Caco-2 (cell line): ENCODE results near the gene RFX4. TPM values are rescaled to one million over a fixed set of nuclear protein-coding genes. Genes with fewer than 3 reads are reported as not detected.

Source experiments
- BruUV-seq: library from RNA; stranded (reverse); fragments of 400-500 nt; replicated peaks from 2 replicates; lab custom pipeline; 2021; lab: Mats Ljungman, UMichigan
- CTCF ChIA-PET: fragments of 300-600 bp; sonication (Branson Sonifier 250); formaldehyde crosslinking; loops from one replicate; lab custom pipeline; 2022; ENCODE audit warnings: antibody characterized with exemption; lab: Charles Lee
- POLR2A ChIA-PET: fragments of 300-600 bp; sonication (Branson Sonifier 250); formaldehyde crosslinking; loops from one replicate; lab custom pipeline; 2022; ENCODE audit warnings: antibody characterized with exemption; lab: Charles Lee
- DNase-seq, 2 experiments: peaks; one replicate each; pipeline versions ENCODE4 v3.0.0 to v3.0.0-alpha.2; 2020 to 2022
- H3K27me3 ChIP-seq: replicated peaks from 2 replicates; pipeline ENCODE4 v1.6.0; 2011; ENCODE audit warnings: low read length; ENCODE audit not compliant: control insufficient read depth, insufficient read depth
- H3K36me3 ChIP-seq: 2 replicates; pipeline ENCODE4 v1.5.1; 2011; ENCODE audit warnings: low read length; ENCODE audit not compliant: control insufficient read depth, insufficient read depth
- H3K4me1 ChIP-seq: fragments of 250-450 bp; sonication (Bioruptor Pico); 2 replicates; pipeline ENCODE4 v1.5.1; 2020; ENCODE audit warnings: mild to moderate bottlenecking
- H3K4me3 ChIP-seq: 2 replicates; pipeline ENCODE4 v1.5.1; 2011; ENCODE audit warnings: low read depth, mild to moderate bottlenecking, control low read depth, low read length
- H3K9me3 ChIP-seq: fragments of 250-450 bp; sonication (Bioruptor Pico); 2 replicates; pipeline ENCODE4 v1.5.1; 2020; ENCODE audit warnings: mild to moderate bottlenecking, moderate library complexity
- H3K27ac Mint-ChIP-seq: one replicate; pipeline ENCODE4 v1.8.0; 2022; ENCODE audit warnings: mixed read lengths; ENCODE audit not compliant: unreplicated experiment
- H3K27me3 Mint-ChIP-seq: one replicate; pipeline ENCODE4 v1.8.0; 2022; ENCODE audit warnings: mixed read lengths; ENCODE audit not compliant: insufficient read depth, unreplicated experiment
- H3K36me3 Mint-ChIP-seq: one replicate; pipeline ENCODE4 v1.8.0; 2022; ENCODE audit warnings: mild to moderate bottlenecking, mixed read lengths; ENCODE audit not compliant: insufficient read depth, unreplicated experiment
- H3K4me1 Mint-ChIP-seq: one replicate; pipeline ENCODE4 v1.8.0; 2022; ENCODE audit warnings: low read depth, mixed read lengths; ENCODE audit not compliant: unreplicated experiment
- H3K4me3 Mint-ChIP-seq: one replicate; pipeline ENCODE4 v1.8.0; 2022; ENCODE audit warnings: mild to moderate bottlenecking, moderate library complexity, mixed read lengths; ENCODE audit not compliant: unreplicated experiment
- H3K9me3 Mint-ChIP-seq: one replicate; pipeline ENCODE4 v1.8.0; 2022; ENCODE audit warnings: mixed read lengths; ENCODE audit not compliant: unreplicated experiment
- intact Hi-C: fragments of 100-400 bp; cut with micrococcal nuclease; formaldehyde crosslinking; loops from one replicate; pipeline ENCODE4 v1.10.0; 2022; ENCODE audit not compliant: unreplicated experiment
- total RNA-seq: library from RNA; stranded (reverse); gene quantifications from 2 replicates; pipeline ENCODE4 v1.2.3, GENCODE V29; 2022
- TF ChIP-seq, protein P1 (sequence below), 2 experiments: fragments of 200-600 bp in 1 of 2; IDR thresholded peaks; 1 replicate in 1 of 2; 2 replicates in 1 of 2; pipeline versions ENCODE4 v1.5.1 to v1.8.0; 2011 to 2022; ENCODE audit warnings: antibody characterized with exemption in 1 of 2, control low read depth in 1 of 2, inconsistent platforms in 1 of 2, low read depth in 1 of 2, low read length in 1 of 2, mild to moderate bottlenecking in 1 of 2, moderate library complexity in 1 of 2; ENCODE audit not compliant: insufficient read depth in 1 of 2, severe bottlenecking in 1 of 2, unreplicated experiment in 1 of 2

RFX4 gene
- total RNA-seq, 1 experiment from 2014 or later: not detected

DNA sequence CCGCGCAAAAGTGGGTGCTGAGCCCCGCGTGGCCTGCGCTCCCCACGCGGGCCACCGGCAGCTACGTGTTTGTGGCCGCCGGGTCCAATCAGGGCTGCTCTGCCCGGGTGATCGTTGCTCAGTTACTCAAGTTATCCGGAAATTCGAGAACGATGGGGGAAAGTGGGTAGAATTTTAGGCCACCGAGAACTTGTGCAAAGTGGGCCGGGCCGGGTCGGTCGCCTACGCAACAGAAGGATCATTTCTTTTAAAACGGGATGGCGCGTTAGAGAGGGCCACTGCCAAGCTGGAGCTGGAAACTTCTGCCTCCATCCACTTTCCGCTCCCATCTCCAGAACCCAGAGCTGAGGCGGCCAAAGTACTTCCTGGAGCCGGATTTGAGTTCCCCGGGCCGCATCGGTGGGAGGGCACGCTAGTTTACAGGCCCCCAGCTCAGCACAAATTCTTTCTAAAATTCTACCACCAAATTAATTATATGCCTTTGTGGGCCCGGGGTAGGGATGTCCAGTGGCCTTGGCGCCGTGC is 3.5 kb downstream of the RFX4 start:
- no peaks in the 10 kb centered on the region for H3K9me3 Mint-ChIP-seq
- H3K4me3 Mint-ChIP-seq: peak overlapping the region; percentile 8
- CTCF ChIA-PET: no interaction called here
- TF ChIP-seq, protein P1, sequence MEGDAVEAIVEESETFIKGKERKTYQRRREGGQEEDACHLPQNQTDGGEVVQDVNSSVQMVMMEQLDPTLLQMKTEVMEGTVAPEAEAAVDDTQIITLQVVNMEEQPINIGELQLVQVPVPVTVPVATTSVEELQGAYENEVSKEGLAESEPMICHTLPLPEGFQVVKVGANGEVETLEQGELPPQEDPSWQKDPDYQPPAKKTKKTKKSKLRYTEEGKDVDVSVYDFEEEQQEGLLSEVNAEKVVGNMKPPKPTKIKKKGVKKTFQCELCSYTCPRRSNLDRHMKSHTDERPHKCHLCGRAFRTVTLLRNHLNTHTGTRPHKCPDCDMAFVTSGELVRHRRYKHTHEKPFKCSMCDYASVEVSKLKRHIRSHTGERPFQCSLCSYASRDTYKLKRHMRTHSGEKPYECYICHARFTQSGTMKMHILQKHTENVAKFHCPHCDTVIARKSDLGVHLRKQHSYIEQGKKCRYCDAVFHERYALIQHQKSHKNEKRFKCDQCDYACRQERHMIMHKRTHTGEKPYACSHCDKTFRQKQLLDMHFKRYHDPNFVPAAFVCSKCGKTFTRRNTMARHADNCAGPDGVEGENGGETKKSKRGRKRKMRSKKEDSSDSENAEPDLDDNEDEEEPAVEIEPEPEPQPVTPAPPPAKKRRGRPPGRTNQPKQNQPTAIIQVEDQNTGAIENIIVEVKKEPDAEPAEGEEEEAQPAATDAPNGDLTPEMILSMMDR (IDR thresholded peaks at IDR 0.05; ENCODE audit: insufficient read depth in 1 of 2, low read depth in 1 of 2, low read length in 1 of 2, severe bottlenecking in 1 of 2, unreplicated experiment in 1 of 2): no peak
- no peak overlapping the region for H3K4me3 ChIP-seq
- no TSS peak for BruUV-seq
- H3K27ac Mint-ChIP-seq: no peak overlapping the region
- no peaks in the 10 kb centered on the region for H3K36me3 ChIP-seq
- no peaks in the 10 kb centered on the region for H3K9me3 ChIP-seq
- H3K27me3 Mint-ChIP-seq: peaks cover 41% of the 10 kb centered on the region
- no peaks in the 10 kb centered on the region for H3K4me1 ChIP-seq
- peaks cover 5% of the 10 kb centered on the region for H3K27me3 ChIP-seq
- intact Hi-C loops: no loop called here
- no peaks in the 10 kb centered on the region for H3K36me3 Mint-ChIP-seq
- H3K4me1 Mint-ChIP-seq: peaks cover 17% of the 10 kb centered on the region
- POLR2A ChIA-PET: no interaction called here
- DNase-seq: no peak

DNA sequence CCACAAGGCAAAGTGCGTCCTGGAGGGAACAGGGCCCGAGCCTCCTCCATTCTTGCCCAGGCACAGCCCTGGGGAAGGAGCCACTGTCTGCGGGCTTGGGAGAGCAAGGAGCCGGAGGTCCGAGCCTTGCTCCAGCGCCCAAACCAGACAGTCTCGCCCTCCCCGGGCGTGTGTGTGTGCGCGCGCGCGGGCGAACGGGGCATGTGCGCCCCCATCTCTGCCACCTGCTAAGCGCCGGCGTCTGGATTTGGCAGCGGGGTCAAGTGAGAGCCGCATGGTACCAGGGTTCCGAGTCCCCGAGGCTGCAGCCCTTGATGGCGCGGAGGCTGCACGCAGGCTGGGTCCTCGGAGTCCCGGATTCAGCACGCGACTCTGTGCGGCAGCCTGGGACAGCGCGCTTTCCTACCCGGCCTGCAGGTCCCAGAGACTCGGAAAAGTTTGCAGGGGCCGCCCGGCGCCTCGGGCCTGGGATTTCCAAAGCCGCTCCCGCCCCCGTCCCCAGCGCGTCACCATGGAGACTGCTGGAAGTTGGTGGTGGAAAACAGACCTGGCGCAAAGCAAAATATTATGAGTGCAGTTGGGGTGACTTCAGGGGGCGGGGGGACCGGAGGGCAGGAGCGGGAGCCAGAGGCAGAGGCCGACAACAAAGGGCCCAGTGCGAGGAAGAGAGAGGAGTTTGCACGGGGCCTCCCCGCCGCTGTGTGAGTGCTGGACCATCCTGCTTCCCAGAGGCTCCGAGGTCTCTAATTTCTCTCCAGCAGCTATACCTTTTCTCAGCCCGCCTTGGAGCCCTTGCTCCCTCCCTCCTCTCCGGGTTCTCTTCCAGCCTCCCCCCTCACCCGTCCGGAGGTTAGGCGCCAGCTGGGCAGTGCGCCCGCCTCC is 4.2 kb downstream of the RFX4 start:
- Mint-ChIP-seq H3K27ac (no peak overlapping the region), H3K4me1 (peaks cover 13% of the 10 kb centered on the region), H3K27me3 (peaks cover 39% of the 10 kb centered on the region), H3K4me3 (peak overlapping the region; percentile 8), H3K9me3 (no peaks in the 10 kb centered on the region), H3K36me3 (no peaks in the 10 kb centered on the region)
- ChIA-PET CTCF (no interaction called here), POLR2A (no interaction called here)
- H3K4me1 ChIP-seq: no peaks in the 10 kb centered on the region
- no peak for DNase-seq
- intact Hi-C loops: no loop called here
- H3K27me3 ChIP-seq: peaks cover 4% of the 10 kb centered on the region
- no peaks in the 10 kb centered on the region for H3K9me3 ChIP-seq
- H3K4me3 ChIP-seq: no peak overlapping the region
- H3K36me3 ChIP-seq: no peaks in the 10 kb centered on the region
- BruUV-seq: no TSS peak
- TF ChIP-seq, protein P1 (IDR thresholded peaks at IDR 0.05; ENCODE audit: insufficient read depth in 1 of 2, low read depth in 1 of 2, low read length in 1 of 2, severe bottlenecking in 1 of 2, unreplicated experiment in 1 of 2): no peak

DNA sequence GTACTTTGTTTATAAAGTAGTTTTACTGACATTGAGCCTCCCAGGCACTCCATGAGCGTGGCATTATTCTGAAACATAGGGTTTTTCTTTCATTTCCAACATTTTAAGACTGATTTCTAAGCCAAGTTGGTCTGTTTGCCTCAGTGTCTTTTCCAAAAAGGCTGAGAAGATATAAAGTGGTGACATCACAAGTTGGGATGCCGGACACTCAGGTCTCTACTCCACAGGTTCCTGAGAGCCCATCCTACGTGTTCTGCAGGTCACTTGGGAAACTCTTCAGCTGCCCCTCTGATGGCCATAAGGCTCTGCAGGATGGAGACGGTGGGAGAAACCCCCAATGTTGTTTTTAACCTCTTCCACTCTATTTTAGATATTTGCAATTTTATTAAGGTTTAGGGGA is 6.0 kb downstream of the RFX4 start:
- Mint-ChIP-seq H3K27me3 (peaks cover 38% of the 10 kb centered on the region), H3K36me3 (no peaks in the 10 kb centered on the region), H3K27ac (no peak overlapping the region), H3K4me3 (no peak overlapping the region), H3K9me3 (no peaks in the 10 kb centered on the region), H3K4me1 (no peaks in the 10 kb centered on the region)
- TF ChIP-seq, protein P1 (IDR thresholded peaks at IDR 0.05; ENCODE audit: insufficient read depth in 1 of 2, low read depth in 1 of 2, low read length in 1 of 2, severe bottlenecking in 1 of 2, unreplicated experiment in 1 of 2): no peak
- DNase-seq: no peak
- H3K27me3 ChIP-seq: peaks cover 3% of the 10 kb centered on the region
- H3K36me3 ChIP-seq: no peaks in the 10 kb centered on the region
- no peak overlapping the region for H3K4me3 ChIP-seq
- intact Hi-C loops: no loop called here
- no peaks in the 10 kb centered on the region for H3K9me3 ChIP-seq
- ChIA-PET CTCF (no interaction called here), POLR2A (no interaction called here)
- H3K4me1 ChIP-seq: no peaks in the 10 kb centered on the region
- BruUV-seq: no TSS peak
